Fibroblast of villous mesenchyme (primary cell): Measurements from ENCODE around the gene GFRA3. TPM values are rescaled to one million over a fixed set of nuclear protein-coding genes. Genes with fewer than 3 reads are reported as not detected.

Experiments used
- DNase-seq: peaks from one replicate; pipeline ENCODE4 v3.0.0-alpha.2; 2010; ENCODE audit warnings: low read depth
- H3K4me3 ChIP-seq: 2 replicates; pipeline ENCODE4 v1.5.1; 2011; ENCODE audit warnings: low read depth, mild to moderate bottlenecking, low read length
- CTCF ChIP-seq: IDR thresholded peaks from 2 replicates; pipeline ENCODE4 v1.5.1; 2012; ENCODE audit warnings: low read depth, mild to moderate bottlenecking, low read length; ENCODE audit not compliant: insufficient read depth
- total RNA-seq: library from RNA; depleted of rRNA; stranded (reverse); fragments of >200 nt; gene quantifications from 2 replicates; pipeline ENCODE4 v1.2.3, GENCODE V29; 2012

The GFRA3 gene
- total RNA-seq, 1 donor = not detected

- DNase-seq = no peak
- no peak overlapping the region for H3K4me3 ChIP-seq
- no peak for TF ChIP-seq CTCF
These were observed 27.6 kb downstream of the GFRA3 start for GRCh38 chr5:138246822-138247221.

- no peak for DNase-seq
- no peak for TF ChIP-seq CTCF
- H3K4me3 ChIP-seq = no peak overlapping the region
These were observed 28.1 kb downstream of the GFRA3 start for GRCh38 chr5:138246334-138246733.

GRCh38 chr5:138245717-138246116, 28.7 kb downstream of the GFRA3 start:
- no peak for DNase-seq
- TF ChIP-seq CTCF = no peak
- no peak overlapping the region for H3K4me3 ChIP-seq

GRCh38 chr5:138243794-138244193, 30.6 kb downstream of the GFRA3 start:
- H3K4me3 ChIP-seq = no peak overlapping the region
- TF ChIP-seq CTCF = no peak
- no peak for DNase-seq

- H3K4me3 ChIP-seq = peak overlapping the region; percentile 44
- DNase-seq = no peak
- TF ChIP-seq CTCF = no peak
These were observed 32.5 kb downstream of the GFRA3 start for GRCh38 chr5:138241688-138242571.

GRCh38 chr5:138240650-138241385, 33.6 kb downstream of the GFRA3 start:
- H3K4me3 ChIP-seq = no peak overlapping the region
- DNase-seq = no peak
- no peak for TF ChIP-seq CTCF
